HepG2 (cell line): ENCODE measurements around the gene ENC1. TPM values are rescaled to one million over a fixed set of nuclear protein-coding genes. Genes with fewer than 3 reads are reported as not detected.

Experiments
- AGO2 ChIP-seq: fragments of 200-400 bp; formaldehyde crosslinking; optimal IDR thresholded peaks from 2 replicates; pipeline ENCODE3; 2017; ENCODE audit warnings: mild to moderate bottlenecking, low read depth, low read length, moderate library complexity
- AHR ChIP-seq: IDR thresholded peaks from 2 replicates; pipeline ENCODE4 v1.6.1; 2018; ENCODE audit warnings: missing genetic modification reagents, missing compliant biosample characterization
- ARID2 ChIP-seq: sonication (generic); formaldehyde crosslinking; IDR thresholded peaks from 2 replicates; pipeline ENCODE4 v1.8.1; 2022; ENCODE audit warnings: mild to moderate bottlenecking, missing genetic modification reagents, borderline replicate concordance
- ARID4A ChIP-seq: sonication (generic); formaldehyde crosslinking; IDR thresholded peaks from 2 replicates; pipeline ENCODE4 v1.5.0; 2020; ENCODE audit warnings: mild to moderate bottlenecking, missing genetic modification reagents, borderline replicate concordance
- DDIT3 ChIP-seq: sonication (generic); formaldehyde crosslinking; IDR thresholded peaks from 2 replicates; pipeline ENCODE4 v1.4.0; 2020; ENCODE audit warnings: mild to moderate bottlenecking, missing genetic modification reagents
- HNRNPL ChIP-seq: fragments of 200-400 bp; formaldehyde crosslinking; IDR thresholded peaks from 2 replicates; pipeline ENCODE4 v1.6.1; 2017; ENCODE audit warnings: mild to moderate bottlenecking, low read depth, low read length
- MIER2 ChIP-seq: IDR thresholded peaks from 2 replicates; pipeline ENCODE4 v1.6.1; 2016; ENCODE audit warnings: missing biosample characterization, missing genetic modification reagents
- POLR2AphosphoS2 ChIP-seq: IDR thresholded peaks from 2 replicates; pipeline ENCODE4 v1.6.1; 2011; ENCODE audit warnings: low read depth, low read length, improper control_type of control experiment
- POLR2AphosphoS5 ChIP-seq: IDR thresholded peaks from 2 replicates; pipeline ENCODE4 v1.6.1; 2012; ENCODE audit warnings: low read depth, low read length
- PRPF4 ChIP-seq: fragments of 200-400 bp; formaldehyde crosslinking; IDR thresholded peaks from 2 replicates; pipeline ENCODE4 v1.6.1; 2016; ENCODE audit warnings: low read length, low read depth; ENCODE audit not compliant: poor library complexity, severe bottlenecking
- SIX4 ChIP-seq: sonication (generic); formaldehyde crosslinking; IDR thresholded peaks from 2 replicates; pipeline ENCODE4 v1.4.0; 2020; ENCODE audit warnings: missing genetic modification reagents
- SP1 ChIP-seq, 2 experiments: fragments of 450-650 bp in 1 of 2; sonication (generic) in 1 of 2; formaldehyde crosslinking in 1 of 2; IDR thresholded peaks; 2 replicates each; pipeline versions ENCODE4 v1.4.0 to v1.6.1; 2016 to 2020; ENCODE audit warnings: missing genetic modification reagents in 1 of 2
- ZC3H13 ChIP-seq: sonication (generic); formaldehyde crosslinking; IDR thresholded peaks from 2 replicates; pipeline ENCODE4 v1.8.1; 2023; ENCODE audit warnings: mild to moderate bottlenecking, missing genetic modification reagents, moderate library complexity
- ZEB1 ChIP-seq: IDR thresholded peaks from 2 replicates; pipeline ENCODE4 v1.6.1; 2012; ENCODE audit warnings: mild to moderate bottlenecking, low read depth, inconsistent platforms; ENCODE audit not compliant: insufficient replicate concordance
- ZNF580 ChIP-seq: IDR thresholded peaks from 2 replicates; pipeline ENCODE4 v1.6.1; 2016; ENCODE audit warnings: low read depth, borderline replicate concordance
- ZNF740 ChIP-seq: sonication (generic); formaldehyde crosslinking; IDR thresholded peaks from 2 replicates; pipeline ENCODE4 v1.4.0; 2020; ENCODE audit warnings: missing genetic modification reagents
- polyA plus RNA-seq, 8 experiments: library from polyadenylated mRNA; depleted of rRNA in 3 of 8; stranded (reverse) in 7 of 8; unstranded in 1 of 8; fragments of >200 nt; fragmentation: Illumina TruSeq in 4 of 8; extraction: Trizol in 4 of 8; gene quantifications; 2 replicates each; pipeline versions ENCODE4 v1.2.1 to v1.2.3, GENCODE V29; 2011 to 2016; ENCODE audit warnings: low read depth in 4 of 8, missing spikeins in 1 of 8, mixed read lengths in 1 of 8; ENCODE audit not compliant: insufficient read depth in 1 of 8
- total RNA-seq, 5 experiments: library from RNA; depleted of rRNA; stranded (reverse); fragments of >200 nt; fragmentation: Illumina TruSeq; extraction: Trizol; gene quantifications; 2 replicates each; pipeline ENCODE4 v1.2.3, GENCODE V29; 2016; ENCODE audit warnings: low read depth in 1 of 5
- TF ChIP-seq, protein P1 (sequence below): sonication (generic); formaldehyde crosslinking; IDR thresholded peaks from 2 replicates; pipeline ENCODE4 v1.5.1; 2020; ENCODE audit warnings: mild to moderate bottlenecking, moderate library complexity, missing genetic modification reagents

The ENC1 gene
- total and polyA plus RNA-seq, 2 of the 13 experiments (the other 11 are each of a cell fraction or from before 2014, with no cell fraction given), result 63.8 to 64.4 TPM

DNA sequence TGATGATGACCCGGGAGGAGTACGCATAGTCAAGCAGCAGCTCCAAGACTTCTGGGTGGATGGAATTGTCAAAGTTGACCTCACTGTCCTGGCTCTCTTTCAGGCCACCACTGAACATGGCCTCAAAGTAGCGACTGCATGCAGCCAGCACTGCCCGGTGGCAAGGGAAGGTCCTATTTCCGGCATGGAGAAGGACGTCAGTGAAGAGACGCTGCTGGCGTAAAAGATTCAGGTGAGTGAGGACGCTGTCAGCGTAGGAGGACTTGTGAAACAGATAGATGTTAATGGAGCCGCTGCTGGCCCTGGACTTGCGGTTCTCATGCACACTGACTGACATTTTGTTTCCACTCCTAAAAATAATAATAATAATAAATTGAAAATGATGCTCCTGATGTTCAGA, 4.4 kb downstream of the ENC1 start (continued):
- TF ChIP-seq ZEB1, result no peak
- peak; percentile 3; the same call in 1 of the 2 replicates for TF ChIP-seq POLR2AphosphoS5
- no peak for TF ChIP-seq HNRNPL
- TF ChIP-seq, protein P1, sequence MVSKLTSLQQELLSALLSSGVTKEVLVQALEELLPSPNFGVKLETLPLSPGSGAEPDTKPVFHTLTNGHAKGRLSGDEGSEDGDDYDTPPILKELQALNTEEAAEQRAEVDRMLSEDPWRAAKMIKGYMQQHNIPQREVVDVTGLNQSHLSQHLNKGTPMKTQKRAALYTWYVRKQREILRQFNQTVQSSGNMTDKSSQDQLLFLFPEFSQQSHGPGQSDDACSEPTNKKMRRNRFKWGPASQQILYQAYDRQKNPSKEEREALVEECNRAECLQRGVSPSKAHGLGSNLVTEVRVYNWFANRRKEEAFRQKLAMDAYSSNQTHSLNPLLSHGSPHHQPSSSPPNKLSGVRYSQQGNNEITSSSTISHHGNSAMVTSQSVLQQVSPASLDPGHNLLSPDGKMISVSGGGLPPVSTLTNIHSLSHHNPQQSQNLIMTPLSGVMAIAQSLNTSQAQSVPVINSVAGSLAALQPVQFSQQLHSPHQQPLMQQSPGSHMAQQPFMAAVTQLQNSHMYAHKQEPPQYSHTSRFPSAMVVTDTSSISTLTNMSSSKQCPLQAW (CRISPR knock-in tag), result 0 out of 2 replicates have a peak, but pooled peaks have one; percentile 23
- TF ChIP-seq ZNF580 (CRISPR knock-in tag), result no peak
- TF ChIP-seq SIX4 (CRISPR knock-in tag), result no peak
- TF ChIP-seq ARID4A, result peak; percentile 27; the same call in 1 of the 2 replicates
- TF ChIP-seq SP1 (IDR thresholded peaks at IDR 0.05), result no peak
- no peak for TF ChIP-seq SP1 (CRISPR knock-in tag; IDR thresholded peaks at IDR 0.05)
- peak; percentile 62 for TF ChIP-seq AGO2
- TF ChIP-seq MIER2 (CRISPR knock-in tag), result no peak
- TF ChIP-seq ARID2 (CRISPR knock-in tag), result no peak
- TF ChIP-seq DDIT3 (CRISPR knock-in tag), result no peak
- TF ChIP-seq ZC3H13 (CRISPR knock-in tag), result 0 out of 2 replicates have a peak, but pooled peaks have one; percentile 1
- TF ChIP-seq PRPF4, result peak; percentile 33
- no peak for TF ChIP-seq ZNF740
- TF ChIP-seq AHR (CRISPR knock-in tag), result no peak
- no peak for TF ChIP-seq POLR2AphosphoS2
- TF ChIP-seq, all 625 proteins: peak for 14
